Embryonic facial prominence (tissue), 1 donor: ENCODE data around the gene ADGRV1.

Experiments
- DNase-seq: peaks from one replicate; pipeline ENCODE4 v3.0.0-alpha.2; 2016; ENCODE audit errors: extremely low spot score

Gene ADGRV1

DNA sequence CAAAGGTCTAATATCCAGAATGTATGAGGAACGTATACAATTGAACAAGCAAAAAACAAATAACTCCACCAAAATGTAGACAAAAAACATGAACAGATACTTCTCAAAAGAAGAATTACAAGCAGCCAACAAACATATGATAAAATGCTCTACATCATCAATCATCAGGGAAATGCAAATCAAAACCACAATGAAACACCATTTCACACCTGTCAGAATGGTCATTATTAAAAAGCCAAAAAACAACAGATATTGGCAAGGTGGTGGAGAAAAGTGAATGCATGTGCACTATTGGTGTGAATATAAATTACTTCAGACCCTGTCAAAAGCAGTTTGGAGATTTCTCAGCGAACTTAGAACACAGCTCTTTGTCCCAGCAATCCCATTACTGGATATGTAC, 510.8 kb downstream of the ADGRV1 start:
- no peak for DNase-seq

DNA sequence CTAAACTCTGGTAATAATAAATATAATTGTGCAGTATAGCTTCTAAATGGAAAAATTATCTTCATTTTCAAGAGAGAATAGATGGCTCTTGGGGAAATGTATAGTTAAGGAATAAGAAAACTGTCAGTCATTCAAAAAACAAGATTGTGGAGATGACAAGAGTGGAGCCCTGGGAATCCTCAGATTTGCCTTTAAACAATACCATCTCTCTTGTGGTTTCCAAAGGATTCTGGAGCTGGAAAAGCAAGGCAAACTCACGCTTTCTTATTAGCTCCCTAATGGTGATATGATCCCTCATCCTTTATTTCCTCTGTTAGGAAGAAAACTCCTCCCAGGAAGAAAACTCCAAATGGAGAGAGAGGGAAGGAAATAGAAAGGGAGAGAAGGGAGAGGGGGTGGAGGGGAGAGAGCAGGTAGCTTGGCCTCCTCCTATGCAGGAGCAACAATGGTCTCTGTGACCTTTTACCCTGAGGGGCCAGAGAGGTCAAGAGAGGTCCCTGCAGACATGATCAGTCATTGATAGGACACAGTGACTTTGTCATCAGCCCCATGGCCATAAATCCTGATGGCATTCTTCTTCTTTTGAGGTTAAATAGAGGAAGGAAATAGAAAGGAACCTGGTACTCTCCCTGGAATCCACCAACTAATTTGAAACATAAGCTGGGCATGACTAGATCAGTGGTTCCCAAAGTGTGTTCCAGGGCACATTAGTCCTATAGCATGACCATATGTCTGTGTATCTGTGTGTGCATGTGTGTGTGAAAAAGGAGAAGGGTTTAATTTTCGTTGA, 512.4 kb downstream of the ADGRV1 start:
- DNase-seq = no peak

DNA sequence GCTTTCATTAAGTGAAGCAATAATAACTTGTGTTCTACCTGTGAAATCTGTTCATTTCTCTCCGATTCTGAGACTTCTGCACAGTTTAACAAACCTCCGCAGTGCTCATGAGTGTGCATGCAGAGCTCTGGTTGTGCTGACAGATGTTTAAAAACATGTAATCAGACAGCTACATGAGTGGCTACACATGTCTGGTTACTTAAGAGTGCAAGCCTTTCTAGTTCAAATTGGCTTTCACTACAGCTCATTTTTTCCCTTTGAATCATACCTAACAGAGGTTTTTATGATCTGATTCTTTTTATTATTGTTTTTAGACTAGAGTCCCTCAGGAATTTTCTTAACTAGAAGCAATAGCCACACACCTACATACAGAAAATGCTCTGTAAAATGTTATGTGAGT, 514.3 kb downstream of the ADGRV1 start:
- no peak for DNase-seq

DNA sequence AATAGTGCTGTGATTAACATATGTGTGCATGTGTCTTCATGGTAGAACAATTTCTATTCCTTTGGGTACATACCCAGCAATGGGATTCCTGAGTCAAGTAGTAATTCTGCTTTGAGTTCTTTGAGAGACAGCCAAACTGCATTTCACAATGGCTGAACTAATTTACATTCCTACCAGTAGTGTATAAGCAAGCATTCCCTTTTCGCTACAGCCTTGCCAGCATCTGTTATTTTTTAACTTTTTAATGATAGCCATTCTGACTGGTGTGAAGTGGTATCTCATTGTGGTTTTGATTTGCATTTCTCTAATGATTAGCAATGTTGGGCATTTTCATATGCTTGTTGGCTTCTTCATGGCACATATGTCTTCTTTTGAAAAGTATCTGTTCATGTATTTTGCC, 516.0 kb downstream of the ADGRV1 start:
- no peak for DNase-seq

DNA sequence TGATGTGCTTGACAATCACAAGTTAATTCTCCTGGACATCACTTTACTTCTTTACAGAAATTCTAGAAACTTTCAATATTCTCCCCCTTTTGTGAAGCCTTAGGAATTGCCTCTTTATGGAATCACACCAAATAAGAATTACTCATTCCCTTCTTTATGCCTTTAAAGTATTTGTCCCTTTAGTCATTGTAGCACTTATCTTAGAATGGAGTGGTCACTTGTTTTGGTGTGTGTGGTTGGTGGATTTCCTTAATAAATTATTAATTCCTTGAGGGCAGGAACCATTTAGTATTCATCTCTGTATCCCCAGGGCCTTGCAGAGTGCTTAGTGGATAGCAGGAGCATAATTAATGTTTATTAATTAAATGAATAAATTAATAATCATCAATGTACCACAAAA, 517.5 kb downstream of the ADGRV1 start:
- no peak for DNase-seq

DNA sequence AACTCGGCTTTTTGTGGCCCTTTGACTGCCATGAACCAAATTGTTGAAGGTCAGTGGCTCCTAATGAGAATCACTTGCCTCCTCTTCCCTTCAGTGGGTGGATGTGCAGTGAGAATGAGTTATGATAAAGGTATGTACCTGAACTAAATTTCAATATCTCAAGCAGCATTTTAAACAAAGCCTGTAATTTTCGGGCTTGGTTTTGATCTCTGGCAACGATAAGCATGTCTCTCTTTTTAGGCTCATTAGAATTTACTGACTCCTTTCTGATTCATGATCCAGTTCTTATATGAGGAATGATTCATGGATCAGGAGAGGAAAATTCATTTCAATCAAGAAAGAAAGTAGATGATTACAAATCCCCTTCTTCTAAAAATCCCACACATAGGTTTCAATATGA, 519.0 kb downstream of the ADGRV1 start:
- no peak for DNase-seq

DNA sequence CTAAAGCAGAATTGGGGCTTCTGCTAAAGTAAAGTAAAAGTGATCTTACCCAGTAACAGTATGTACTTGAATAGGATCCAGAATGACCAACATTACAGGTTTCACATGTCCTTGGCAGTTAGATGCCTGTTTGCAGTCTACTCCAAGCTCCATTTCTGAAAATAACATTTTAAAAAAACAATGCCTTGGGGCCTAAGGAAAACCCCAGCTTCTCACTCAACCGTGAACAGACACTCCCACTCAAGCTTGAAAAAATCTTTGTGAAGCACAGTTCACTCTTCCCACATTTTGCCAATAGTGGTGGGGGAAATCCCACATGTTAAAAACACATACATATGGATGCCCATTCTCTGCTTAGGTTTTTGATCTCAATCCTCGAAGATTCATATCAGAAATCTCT, 520.4 kb downstream of the ADGRV1 start:
- DNase-seq = peak; percentile 19

DNA sequence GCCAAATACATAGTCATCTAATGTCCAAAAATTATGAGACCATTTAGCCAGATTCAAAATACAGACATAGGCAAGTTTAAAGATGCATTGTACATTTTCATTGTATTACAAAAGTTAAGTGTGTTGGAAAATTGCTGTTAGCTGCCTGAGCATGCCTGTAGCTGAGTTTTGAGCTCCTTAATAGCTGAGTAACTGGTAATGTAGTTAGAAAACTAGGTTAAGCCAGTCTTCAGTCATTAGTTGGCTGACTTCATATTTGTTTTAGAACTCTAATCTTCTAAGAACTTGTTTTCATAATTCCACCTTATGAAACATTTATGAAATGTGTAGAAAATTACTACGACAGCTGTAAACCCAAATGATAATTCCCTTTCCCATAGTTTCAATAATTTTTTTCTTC, 531.2 kb downstream of the ADGRV1 start:
- no peak for DNase-seq

DNA sequence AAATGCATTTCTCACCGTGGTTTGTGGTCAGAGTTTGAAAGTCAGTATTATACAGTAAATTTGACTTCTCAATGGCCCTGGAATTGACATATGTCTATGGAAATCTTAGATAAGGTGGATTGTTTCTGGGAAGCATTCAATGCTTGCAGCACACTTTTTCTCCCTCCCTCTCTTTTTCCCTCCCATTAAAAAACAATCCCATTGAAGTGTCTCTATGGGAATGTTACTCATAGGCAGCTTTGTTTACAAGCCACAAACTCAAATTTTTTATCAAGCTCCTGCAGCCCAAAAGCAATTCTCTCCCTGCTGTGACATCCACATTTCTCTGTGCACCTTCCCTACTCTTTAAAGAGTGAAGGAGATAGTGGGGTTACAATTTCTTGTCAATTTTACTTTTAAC, 532.4 kb downstream of the ADGRV1 start:
- DNase-seq = no peak

DNA sequence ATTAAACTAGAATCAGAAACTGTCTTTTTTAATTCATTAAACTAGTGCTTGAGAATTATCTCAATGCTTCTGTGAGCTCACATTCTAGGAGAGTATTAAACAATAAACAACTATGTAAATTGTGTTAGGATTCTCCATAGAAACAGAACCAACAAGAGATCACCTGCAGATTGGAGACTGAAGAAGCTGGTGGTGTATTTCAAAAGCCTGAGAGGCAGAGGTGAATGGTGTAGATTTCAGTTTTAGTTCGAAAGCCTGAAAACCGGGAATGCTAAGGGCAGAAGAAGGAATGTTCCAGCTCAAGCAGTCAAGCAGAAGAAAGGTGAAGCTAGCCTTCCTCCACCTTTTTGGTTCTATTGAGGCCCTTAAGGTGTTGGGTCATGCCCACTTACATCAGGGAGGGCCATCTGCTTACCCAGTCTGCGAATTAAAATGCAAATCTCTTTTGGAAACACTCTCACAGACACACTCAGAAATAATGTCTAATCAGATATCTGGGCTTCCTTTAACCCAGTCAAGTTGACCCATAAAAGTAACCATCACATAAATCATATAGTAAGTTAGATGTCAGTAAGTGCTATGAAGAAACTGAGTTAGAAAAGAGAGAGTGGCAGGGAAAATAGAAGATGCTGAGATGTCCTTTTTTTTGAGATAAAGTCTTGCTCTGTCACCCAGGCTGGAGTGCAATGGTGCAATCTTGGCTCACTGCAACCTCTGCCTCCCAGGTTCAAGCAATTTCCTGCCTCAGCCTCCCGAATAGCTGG, 533.1 kb downstream of the ADGRV1 start:
- no peak for DNase-seq

DNA sequence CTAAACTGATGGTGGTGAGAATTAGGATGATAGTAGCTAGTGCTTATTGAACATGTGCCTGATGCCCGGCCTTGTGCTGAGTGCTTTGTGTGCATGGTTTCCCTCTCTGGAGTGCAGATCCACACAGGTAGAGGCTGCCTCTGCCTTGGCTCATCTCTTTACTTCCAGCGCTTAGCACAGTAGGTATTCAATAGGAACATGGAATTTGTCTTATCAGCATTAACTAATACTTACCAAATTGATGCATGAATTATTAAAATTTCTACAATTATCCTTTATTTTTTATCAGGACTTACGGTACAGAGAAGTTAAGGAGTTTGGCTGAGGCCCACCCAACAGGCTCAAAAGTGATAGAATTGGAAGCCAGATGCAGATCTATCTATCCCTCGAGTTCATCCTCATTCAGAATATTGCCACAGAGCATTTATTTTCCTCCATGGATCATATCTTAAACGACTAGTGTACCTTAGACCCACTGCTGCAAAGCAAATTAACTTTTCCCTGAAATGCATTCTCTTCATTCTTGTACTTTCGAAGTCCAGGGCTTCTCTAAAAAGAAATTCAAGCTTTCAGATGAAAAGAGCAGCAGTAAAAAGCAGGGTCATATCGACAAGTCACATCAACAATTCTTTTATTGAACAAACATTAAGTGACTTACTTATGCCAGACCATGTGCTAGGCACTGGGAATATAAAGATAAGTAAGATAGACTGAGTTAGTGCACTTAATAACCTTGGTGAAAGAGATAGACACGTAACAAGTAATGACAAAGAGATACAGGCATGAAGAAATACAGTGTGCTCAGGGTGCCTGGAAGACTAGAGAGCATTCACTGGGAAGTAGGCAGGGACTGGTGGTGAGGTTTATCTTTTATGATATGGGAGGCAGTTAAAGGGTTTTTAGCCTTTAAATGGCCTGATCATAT, 534.5 kb downstream of the ADGRV1 start:
- DNase-seq = no peak

DNA sequence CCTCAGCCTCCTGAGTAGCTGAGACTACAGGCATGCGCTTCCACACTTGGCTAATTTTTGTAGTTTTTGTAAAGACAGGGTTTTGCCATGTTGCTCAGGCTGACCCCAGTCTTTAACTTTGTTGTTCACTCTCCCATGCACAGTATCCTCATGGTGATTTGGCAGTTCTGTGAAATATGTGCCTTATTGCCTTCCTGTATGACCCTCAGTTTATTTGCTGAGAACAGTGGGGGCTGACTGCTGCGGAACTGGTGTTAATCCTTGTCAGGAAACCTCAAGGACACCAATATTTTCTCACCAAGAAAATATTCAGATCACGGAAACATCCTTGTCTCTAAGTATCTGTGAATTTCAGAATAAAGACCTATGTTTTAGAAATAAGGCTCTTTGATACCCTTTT, 536.7 kb downstream of the ADGRV1 start:
- no peak for DNase-seq

DNA sequence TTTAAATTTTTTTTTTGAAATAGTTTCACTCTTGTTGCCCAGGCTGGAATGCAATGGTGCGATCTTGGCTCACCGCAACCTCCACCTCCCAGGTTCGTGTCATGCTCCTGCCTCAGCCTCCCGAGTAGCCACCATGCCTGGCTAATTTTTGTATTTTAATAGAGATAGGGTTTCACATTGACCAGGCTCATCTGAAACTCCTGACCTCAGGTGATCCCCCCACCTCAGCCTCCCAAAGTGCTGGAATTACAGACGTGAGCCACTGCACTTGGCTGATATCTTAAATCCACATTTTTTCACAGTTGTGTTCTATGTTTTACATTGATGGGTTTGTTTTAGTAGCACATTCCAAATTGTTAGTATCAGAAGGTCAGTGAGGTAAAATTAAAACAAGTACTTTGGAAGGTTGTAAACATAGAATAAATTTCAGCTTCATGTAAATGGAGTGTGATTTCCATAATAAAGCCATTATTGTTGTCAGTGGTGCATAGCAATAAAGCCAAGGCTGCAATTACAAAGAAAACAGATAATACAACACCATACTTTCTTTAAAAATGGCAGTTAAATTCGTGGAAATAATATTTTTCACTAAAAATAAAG, 537.3 kb downstream of the ADGRV1 start:
- no peak for DNase-seq

DNA sequence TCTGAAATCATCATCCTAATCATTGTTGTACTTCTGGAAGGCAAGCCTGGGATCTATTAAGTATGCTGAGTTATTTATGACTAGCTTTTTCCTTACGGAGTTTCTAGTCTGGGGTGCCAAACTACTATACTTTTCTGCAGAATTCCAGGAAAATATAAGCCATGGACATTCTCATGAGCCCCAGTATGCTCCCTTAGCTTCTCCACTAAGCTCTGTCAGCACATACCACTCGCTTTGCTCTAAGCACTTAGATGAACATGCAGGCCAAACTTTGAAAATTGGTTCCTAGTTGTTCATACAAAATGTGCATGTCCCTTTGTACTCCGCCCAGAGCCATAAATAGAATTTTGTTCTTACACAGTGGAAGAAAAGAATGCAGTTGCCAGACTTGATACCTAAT, 539.9 kb downstream of the ADGRV1 start:
- DNase-seq = peak; percentile 23

DNA sequence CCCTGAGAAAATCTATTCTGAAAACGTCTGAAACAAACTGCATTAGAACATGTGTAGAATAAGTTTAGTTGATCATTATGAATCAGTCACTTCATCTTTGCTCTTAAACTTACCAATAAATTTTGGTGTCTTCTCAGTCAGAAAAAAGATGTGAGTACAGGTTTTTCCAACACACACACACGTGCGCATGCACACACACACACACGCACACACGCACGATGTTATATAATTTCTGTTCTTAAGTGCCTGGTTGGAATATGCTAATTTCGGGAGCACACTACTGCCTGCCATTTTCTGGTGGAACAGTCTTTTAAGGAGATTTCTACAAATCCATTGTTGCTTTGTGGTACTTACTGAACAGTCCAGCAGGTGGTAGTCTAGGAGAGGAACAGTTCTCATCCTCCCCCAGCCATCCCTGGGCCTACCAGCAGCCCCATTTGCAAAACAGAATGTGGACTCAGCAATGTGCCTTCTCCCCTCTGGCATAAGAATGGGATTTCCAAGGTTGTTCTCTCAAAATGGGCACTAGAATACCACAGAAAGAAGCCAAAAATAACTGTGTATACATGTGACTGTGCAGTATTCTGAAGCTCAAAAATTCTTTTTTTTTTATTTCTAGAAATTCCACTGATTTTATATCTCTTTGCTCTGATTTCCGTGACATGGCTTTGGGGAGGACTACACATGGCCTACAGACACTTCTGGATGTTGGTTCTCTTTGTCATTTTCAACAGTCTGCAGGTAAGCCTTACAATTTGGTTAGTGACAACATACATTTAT, 543.2 kb downstream of the ADGRV1 start:
- DNase-seq = peak; percentile 66

DNA sequence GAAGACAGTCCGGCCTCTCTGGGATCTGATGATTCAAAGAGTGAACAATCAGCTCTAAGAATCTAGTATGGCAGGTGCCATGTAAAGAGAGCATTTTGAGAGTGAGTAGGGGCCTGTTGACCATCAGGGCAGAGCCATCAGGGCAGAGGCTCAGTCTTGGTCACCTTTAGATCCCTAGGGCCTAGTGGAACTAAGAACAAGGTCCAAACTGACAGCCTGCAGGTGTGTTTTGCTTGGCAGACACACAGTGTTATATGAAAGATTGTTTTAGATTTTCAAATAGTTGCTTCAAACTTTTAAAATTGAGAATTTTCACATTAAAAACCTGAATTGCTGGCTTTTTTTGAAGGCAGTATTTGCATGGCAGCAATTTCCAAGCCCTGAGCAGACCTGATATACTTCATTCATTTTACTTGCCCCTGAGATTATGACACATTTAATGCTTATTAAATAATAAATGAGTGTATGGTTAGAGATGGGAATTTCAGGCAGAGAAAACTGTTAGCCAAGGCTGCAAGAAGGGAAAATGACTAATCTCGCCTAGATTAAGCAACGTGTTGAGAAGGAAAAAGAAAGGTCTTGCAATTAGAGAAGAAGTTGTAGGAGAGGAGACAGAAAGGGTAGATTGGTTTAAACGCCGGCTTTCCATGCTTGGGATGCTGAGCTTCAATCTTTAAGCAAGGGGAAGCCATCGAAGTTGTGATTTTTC, 544.9 kb downstream of the ADGRV1 start:
- no peak for DNase-seq

DNA sequence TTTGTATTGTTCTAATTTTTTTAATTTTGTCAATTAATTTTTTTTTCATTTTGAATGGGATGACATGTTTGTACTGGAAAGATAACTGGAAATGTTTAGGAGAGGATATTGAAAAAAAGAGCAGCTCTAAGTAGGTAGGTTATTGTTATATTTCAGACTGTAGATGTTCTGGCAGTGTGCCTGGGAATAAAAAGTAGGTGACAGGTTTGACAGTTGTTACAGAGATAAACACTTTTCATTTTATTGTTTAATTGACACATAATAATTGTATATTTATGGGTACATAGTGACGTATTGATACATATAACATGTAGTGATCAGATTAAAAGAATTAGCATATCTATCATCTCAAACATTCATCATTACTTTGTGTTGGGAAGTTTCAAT, 545.5 kb downstream of the ADGRV1 start:
- DNase-seq = no peak

DNA sequence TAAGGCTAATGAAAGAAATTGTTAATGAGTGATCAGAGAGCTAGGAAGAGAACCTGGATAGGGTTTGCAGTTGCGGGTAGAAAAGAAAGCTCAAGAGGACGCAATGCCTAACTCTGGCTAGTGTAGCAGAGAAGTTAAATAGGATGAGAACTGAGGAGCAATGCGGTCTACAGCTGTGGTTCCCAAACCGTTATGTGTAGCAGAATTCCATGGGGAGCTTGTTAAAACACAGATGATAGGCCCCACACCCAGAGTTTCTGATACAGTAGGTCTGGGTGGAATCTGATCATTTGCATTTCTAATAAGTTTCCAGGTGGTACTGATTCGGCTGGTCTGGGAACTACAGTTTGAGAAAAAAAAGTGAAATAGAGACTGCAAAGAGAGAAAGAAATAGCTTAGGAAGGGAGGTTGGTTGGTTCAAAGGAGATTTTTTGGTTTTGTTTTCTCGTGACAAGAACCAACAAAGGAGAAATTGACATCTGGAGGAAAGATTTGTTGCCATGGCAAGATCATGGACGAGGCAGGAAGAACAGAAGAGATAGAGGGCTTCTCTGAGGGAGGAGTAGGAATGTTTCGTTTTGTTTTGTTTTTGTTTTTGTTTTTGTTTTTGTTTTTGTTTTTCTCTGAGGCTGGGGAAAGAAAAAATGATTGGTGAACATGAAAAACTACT, 548.4 kb downstream of the ADGRV1 start:
- DNase-seq = no peak

DNA sequence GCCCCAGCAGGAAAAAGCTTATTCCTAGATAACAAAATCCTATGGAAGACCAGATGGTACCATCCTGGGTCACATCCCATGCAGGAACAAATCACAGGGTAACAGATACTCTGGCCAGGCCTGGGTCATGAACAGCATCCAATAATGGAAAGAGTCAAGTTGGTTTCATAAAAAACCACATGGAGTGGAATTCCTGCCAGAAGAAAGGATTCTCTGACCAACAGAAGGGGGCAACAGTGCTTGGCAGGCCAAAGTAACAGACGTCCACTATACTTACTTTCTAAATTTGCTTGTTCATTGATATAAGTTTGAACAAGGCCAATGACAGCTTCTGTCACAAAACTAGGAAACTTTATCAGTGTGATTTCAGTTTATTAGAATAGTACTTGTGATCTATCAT, 551.0 kb downstream of the ADGRV1 start:
- DNase-seq = no peak

DNA sequence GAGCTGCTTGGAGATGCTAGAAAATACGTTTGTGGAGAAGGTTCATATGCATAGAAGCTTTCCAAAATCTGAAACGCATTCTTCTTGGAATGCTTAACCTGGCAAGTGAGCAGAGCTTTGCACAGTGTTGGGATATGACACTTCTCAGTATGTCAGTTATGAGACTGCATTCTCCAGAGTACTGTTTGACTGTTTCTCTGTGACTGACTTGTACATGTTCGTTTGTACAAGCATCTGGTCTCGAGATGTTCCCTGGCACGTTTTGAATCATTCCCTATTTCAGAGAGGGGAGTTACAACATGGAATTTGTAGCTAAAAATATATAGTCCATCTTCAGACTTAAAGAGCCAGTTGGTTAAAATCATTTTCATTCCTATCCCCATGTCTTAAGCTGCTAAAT, 552.1 kb downstream of the ADGRV1 start:
- peak; percentile 36 for DNase-seq
